IPS-15b (cell line): Measurements from ENCODE around the gene LMAN1.

ENCODE experiments used
- H3K27me3 ChIP-seq: one replicate; pipeline ENCODE4 v1.6.1; 2013; ENCODE audit warnings: low read length; ENCODE audit not compliant: control insufficient read depth, insufficient read depth
- H3K36me3 ChIP-seq: one replicate; pipeline ENCODE4 v1.6.1; 2013; ENCODE audit warnings: low read length; ENCODE audit not compliant: control insufficient read depth, insufficient read depth
- H3K4me1 ChIP-seq: one replicate; pipeline ENCODE4 v1.6.1; 2013; ENCODE audit warnings: mild to moderate bottlenecking, low read length; ENCODE audit not compliant: control insufficient read depth, insufficient read depth
- H3K4me3 ChIP-seq: one replicate; pipeline ENCODE4 v1.5.1; 2013; ENCODE audit warnings: low read depth, low read length
- H3K9ac ChIP-seq: one replicate; pipeline ENCODE4 v1.6.1; 2013; ENCODE audit warnings: low read depth, mild to moderate bottlenecking, low read length
- H3K9me3 ChIP-seq: one replicate; pipeline ENCODE4 v1.6.1; 2013; ENCODE audit warnings: mild to moderate bottlenecking, low read length; ENCODE audit not compliant: control insufficient read depth, insufficient read depth

The LMAN1 gene

GRCh38 chr18:59358712-59359575 is at the start of gene LMAN1:
TSS of gene LMAN1 (minus strand) at chr18:59359265. CDS start at chr18:59359244, 21 bp downstream.
- Histone ChIP-seq H3K9ac (peak within 1 kb of the TSS; percentile 93), H3K4me1 (no peaks in the 10 kb centered on the region), H3K4me3 (peak within 1 kb of the TSS; percentile 83), H3K27me3 (peaks cover 26% of the 10 kb centered on the region), H3K36me3 (peaks cover 7% of the 10 kb centered on the region), H3K9me3 (no peaks in the 10 kb centered on the region)

DNA sequence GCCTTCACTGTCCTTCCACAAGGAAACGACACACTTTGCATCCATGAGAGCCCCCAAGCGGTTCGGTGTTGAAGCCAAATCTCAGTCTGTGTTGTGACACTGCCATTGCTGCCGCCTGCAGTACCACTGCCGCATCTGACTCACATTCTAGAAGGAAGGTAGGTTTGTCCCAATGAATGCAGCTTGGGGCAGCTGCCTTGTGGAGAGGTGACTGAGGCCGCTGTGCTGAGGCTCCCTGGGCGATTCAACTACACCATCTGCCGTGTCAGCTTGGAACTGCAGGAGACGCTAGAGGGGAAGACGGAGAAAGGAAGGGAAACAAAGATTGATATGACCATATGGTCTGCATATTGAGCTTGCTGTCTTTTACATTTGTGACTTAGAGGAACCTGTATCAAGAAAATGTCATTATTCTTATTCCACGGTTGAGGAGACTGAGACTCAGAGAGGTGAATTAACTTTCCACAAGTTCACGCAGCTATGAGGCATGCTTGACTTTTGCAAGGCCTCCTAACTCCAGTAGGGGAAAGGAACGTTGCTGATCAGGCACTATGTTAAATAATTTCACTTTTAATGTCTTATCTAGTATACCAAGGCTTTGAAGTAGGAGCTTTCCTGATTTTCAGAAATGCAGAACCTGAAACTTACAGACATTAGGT is 43.5 kb upstream of the LMAN1 start:
- Histone ChIP-seq H3K4me3 (no peak overlapping the region), H3K4me1 (no peaks in the 10 kb centered on the region), H3K9me3 (no peaks in the 10 kb centered on the region), H3K9ac (no peak overlapping the region), H3K36me3 (no peaks in the 10 kb centered on the region), H3K27me3 (no peaks in the 10 kb centered on the region)

DNA sequence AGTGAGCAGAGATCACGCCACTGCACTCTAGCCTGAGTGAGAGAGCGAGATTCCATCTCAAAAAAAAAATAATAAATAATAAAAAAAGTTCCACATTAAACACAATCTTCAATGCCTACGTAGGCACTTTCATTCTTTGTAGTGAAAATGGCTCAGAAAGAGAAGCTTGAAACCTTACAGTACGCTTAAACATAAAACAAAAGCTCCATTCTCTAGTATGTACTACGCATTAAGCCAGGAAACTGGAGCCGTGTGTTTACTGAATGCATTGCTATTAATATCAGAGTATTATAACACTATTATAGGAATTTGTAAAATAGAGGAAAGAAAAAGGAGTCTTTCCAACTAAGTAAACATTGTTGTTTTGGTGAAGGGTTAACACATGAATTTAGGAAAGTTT is 41.3 kb upstream of the LMAN1 start:
- H3K4me1 ChIP-seq = no peaks in the 10 kb centered on the region
- H3K9me3 ChIP-seq = no peaks in the 10 kb centered on the region
- no peaks in the 10 kb centered on the region for H3K27me3 ChIP-seq
- H3K9ac ChIP-seq = no peak overlapping the region
- no peak overlapping the region for H3K4me3 ChIP-seq
- no peaks in the 10 kb centered on the region for H3K36me3 ChIP-seq

- no peak overlapping the region for H3K9ac ChIP-seq
- H3K9me3 ChIP-seq = no peaks in the 10 kb centered on the region
- H3K4me1 ChIP-seq = no peaks in the 10 kb centered on the region
- no peaks in the 10 kb centered on the region for H3K36me3 ChIP-seq
- peaks cover 2% of the 10 kb centered on the region for H3K27me3 ChIP-seq
- H3K4me3 ChIP-seq = no peak overlapping the region
Observed at GRCh38 chr18:59395226-59396175, 36.4 kb upstream of the LMAN1 start.

DNA sequence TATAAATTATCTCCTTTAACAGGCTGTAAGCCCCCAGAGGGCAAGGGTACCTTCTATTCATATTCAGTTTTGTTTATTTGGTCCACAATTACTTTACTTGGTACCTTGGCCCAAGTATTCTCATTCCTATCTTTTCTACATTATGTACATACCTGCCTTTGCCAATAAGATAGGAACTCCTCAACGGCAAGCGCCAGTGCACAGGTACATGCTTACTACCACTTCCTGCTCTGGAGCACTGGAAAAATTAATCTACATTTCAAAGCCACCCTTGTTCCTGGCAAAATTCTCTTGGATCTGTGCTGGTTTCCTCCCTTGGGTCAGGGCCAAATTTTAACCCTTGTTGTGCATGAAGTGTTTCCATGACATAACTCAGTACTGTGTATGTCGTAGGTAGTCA is 34.3 kb upstream of the LMAN1 start:
- no peaks in the 10 kb centered on the region for H3K36me3 ChIP-seq
- no peak overlapping the region for H3K9ac ChIP-seq
- H3K9me3 ChIP-seq = no peaks in the 10 kb centered on the region
- no peak overlapping the region for H3K4me3 ChIP-seq
- H3K27me3 ChIP-seq = peaks cover 2% of the 10 kb centered on the region
- H3K4me1 ChIP-seq = no peaks in the 10 kb centered on the region

- Histone ChIP-seq H3K9ac (no peak overlapping the region), H3K27me3 (peaks cover 18% of the 10 kb centered on the region), H3K4me1 (peaks cover 4% of the 10 kb centered on the region), H3K36me3 (no peaks in the 10 kb centered on the region), H3K9me3 (no peaks in the 10 kb centered on the region), H3K4me3 (no peak overlapping the region)
Observed at GRCh38 chr18:59388817-59389216, 29.8 kb upstream of the LMAN1 start.

DNA sequence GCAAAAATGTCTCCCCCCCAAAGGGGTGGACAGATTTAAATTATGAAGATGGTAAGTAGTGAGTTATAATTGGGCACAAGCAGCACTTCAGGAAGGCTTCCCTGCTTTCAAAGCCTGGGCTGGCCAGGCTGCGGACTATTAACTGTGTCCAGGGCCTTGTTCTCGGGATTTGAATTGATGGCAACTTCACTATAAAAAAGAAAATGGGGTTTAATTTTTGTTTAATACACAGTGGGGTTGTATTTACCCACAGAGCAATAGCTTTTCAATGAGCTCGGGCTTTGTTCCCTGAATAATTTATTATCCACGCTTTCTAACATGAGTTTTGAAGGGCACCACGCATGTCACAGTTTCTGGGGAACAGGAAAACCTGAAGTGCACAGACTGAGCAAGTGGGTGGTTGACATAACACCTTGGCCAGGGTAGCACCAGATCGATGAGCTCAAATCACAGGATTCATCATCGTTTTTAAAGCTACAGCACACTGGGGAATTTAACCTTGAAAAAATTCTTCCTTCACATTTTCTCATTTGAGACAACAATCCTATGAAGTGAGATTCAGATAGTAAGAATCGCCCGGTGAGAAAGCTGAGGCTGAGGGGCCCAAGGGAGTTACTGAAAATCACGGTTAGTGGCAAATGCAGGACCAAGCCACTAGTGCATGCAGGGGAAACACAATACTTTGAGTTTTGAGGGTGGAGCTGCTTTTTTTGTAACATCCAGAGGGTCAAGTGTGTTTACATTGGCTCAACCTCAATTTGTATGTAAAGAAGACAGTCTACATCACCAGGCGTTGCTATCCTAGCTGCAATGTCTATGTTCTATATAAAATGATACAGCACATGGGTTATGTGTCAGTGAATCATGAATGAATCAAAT is 28.9 kb upstream of the LMAN1 start:
- Histone ChIP-seq H3K9ac (no peak overlapping the region), H3K36me3 (no peaks in the 10 kb centered on the region), H3K9me3 (no peaks in the 10 kb centered on the region), H3K27me3 (peaks cover 18% of the 10 kb centered on the region), H3K4me3 (no peak overlapping the region), H3K4me1 (peaks cover 4% of the 10 kb centered on the region)

GRCh38 chr18:59386909-59387686 is 28.0 kb upstream of the LMAN1 start:
- Histone ChIP-seq H3K4me1 (peaks cover 4% of the 10 kb centered on the region), H3K36me3 (no peaks in the 10 kb centered on the region), H3K9ac (no peak overlapping the region), H3K4me3 (no peak overlapping the region), H3K27me3 (peaks cover 18% of the 10 kb centered on the region), H3K9me3 (no peaks in the 10 kb centered on the region)

DNA sequence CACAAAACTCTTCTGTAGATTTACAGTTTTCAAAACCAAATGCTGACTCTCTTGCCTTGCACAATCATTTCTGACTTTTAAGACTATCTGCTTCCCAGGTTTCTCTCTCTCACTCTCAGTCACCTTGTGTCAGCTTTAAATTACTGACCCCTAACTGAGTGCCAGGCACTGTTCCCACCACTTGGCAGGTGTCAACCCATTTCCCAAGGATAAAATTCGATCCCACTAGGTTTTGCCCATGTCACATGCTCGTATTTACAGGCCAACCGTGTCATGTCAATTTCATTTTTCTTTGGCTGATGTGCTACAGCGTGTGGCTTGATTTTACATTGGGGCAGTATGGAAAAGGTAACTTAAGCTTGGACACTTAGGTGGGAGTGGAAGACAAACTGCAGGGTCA is 26.1 kb upstream of the LMAN1 start:
- Histone ChIP-seq H3K9ac (no peak overlapping the region), H3K27me3 (peaks cover 20% of the 10 kb centered on the region), H3K4me1 (peaks cover 8% of the 10 kb centered on the region), H3K36me3 (no peaks in the 10 kb centered on the region), H3K9me3 (no peaks in the 10 kb centered on the region), H3K4me3 (no peak overlapping the region)

GRCh38 chr18:59383851-59384250 is 24.8 kb upstream of the LMAN1 start:
- no peak overlapping the region for H3K9ac ChIP-seq
- H3K4me1 ChIP-seq = peaks cover 8% of the 10 kb centered on the region
- H3K4me3 ChIP-seq = no peak overlapping the region
- peaks cover 20% of the 10 kb centered on the region for H3K27me3 ChIP-seq
- no peaks in the 10 kb centered on the region for H3K36me3 ChIP-seq
- no peaks in the 10 kb centered on the region for H3K9me3 ChIP-seq
